ENCODE data around the gene PTTG1IP.

Gene PTTG1IP

DNA sequence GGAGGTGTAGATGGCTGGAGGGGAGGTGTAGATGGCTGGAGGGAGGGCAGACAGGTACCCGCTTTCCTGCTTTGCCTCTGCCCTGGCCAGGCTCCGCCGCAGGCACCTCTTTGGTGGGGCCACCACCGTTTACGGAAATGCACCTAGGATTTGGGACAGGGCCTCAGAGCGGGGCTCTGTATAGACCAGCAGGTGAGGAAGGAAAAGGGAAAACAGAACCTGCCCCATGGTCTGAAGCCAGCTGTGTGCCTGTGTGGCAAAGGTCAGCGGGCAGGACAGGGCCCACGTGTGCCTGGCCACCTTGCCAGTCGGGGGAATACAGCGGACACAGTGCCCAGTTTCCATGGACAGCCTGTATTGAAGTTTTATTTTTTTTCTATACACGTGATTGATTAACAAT is 12.1 kb upstream of the PTTG1IP start (continued):
- no peak for TF ChIP-seq REPIN1 (tag by site-specific recombination; IDR thresholded peaks at IDR 0.05; ENCODE audit: low read depth)

DNA sequence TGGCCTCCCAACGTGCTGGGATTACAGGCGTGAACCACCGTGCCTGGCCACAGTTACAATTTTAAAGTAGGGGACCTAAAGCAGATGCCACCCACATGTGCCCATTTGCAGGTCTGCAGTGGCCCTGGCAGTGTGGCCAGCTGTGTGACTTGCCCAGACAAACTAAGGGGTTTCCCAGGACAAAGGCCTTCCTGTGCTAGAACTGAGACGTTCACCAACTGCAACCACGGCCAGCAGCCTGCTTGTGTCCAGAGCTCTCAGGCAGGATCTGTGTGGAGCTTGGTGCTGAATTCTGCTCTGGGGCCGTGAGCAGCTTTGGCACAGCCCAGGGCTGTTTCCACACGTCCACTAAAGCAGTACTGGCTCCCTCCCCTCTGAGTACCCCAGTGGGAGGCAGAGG is 10.6 kb upstream of the PTTG1IP start:
- Histone ChIP-seq H3K4me3 (ENCODE audit: low read depth, low read length) (no peak overlapping the region), H3K27ac (ENCODE audit: extremely low read depth, low read depth, low read length) (no peak overlapping the region), H3K9me3 (ENCODE audit: control insufficient read depth, insufficient read depth, low read depth, low read length) (no peaks in the 10 kb centered on the region), H3K36me3 (ENCODE audit: control insufficient read depth in 2 of 2, insufficient read depth in 1 of 2, low read length in 2 of 2) (no peaks in the 10 kb centered on the region), H3K4me1 (ENCODE audit: control insufficient read depth, insufficient read depth, low read length) (no peaks in the 10 kb centered on the region)
- no peak for TF ChIP-seq ZNF23 (tag by site-specific recombination; IDR thresholded peaks at IDR 0.05; ENCODE audit: borderline replicate concordance)
- TF ChIP-seq ZBTB48 (tag by site-specific recombination; IDR thresholded peaks at IDR 0.05) = no peak
- TF ChIP-seq MEIS1 (CRISPR knock-in tag; IDR thresholded peaks at IDR 0.05; ENCODE audit: borderline replicate concordance) = no peak
- TF ChIP-seq, protein P1, sequence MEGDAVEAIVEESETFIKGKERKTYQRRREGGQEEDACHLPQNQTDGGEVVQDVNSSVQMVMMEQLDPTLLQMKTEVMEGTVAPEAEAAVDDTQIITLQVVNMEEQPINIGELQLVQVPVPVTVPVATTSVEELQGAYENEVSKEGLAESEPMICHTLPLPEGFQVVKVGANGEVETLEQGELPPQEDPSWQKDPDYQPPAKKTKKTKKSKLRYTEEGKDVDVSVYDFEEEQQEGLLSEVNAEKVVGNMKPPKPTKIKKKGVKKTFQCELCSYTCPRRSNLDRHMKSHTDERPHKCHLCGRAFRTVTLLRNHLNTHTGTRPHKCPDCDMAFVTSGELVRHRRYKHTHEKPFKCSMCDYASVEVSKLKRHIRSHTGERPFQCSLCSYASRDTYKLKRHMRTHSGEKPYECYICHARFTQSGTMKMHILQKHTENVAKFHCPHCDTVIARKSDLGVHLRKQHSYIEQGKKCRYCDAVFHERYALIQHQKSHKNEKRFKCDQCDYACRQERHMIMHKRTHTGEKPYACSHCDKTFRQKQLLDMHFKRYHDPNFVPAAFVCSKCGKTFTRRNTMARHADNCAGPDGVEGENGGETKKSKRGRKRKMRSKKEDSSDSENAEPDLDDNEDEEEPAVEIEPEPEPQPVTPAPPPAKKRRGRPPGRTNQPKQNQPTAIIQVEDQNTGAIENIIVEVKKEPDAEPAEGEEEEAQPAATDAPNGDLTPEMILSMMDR (tag by site-specific recombination; IDR thresholded peaks at IDR 0.05) = no peak
- TF ChIP-seq, protein P2, sequence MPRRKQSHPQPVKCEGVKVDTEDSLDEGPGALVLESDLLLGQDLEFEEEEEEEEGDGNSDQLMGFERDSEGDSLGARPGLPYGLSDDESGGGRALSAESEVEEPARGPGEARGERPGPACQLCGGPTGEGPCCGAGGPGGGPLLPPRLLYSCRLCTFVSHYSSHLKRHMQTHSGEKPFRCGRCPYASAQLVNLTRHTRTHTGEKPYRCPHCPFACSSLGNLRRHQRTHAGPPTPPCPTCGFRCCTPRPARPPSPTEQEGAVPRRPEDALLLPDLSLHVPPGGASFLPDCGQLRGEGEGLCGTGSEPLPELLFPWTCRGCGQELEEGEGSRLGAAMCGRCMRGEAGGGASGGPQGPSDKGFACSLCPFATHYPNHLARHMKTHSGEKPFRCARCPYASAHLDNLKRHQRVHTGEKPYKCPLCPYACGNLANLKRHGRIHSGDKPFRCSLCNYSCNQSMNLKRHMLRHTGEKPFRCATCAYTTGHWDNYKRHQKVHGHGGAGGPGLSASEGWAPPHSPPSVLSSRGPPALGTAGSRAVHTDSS (tag by site-specific recombination; IDR thresholded peaks at IDR 0.05) = no peak
- TF ChIP-seq GLIS1 (tag by site-specific recombination; IDR thresholded peaks at IDR 0.05) = no peak
- no peak for TF ChIP-seq ZNF155 (tag by site-specific recombination; IDR thresholded peaks at IDR 0.05)
- TF ChIP-seq, protein P3, sequence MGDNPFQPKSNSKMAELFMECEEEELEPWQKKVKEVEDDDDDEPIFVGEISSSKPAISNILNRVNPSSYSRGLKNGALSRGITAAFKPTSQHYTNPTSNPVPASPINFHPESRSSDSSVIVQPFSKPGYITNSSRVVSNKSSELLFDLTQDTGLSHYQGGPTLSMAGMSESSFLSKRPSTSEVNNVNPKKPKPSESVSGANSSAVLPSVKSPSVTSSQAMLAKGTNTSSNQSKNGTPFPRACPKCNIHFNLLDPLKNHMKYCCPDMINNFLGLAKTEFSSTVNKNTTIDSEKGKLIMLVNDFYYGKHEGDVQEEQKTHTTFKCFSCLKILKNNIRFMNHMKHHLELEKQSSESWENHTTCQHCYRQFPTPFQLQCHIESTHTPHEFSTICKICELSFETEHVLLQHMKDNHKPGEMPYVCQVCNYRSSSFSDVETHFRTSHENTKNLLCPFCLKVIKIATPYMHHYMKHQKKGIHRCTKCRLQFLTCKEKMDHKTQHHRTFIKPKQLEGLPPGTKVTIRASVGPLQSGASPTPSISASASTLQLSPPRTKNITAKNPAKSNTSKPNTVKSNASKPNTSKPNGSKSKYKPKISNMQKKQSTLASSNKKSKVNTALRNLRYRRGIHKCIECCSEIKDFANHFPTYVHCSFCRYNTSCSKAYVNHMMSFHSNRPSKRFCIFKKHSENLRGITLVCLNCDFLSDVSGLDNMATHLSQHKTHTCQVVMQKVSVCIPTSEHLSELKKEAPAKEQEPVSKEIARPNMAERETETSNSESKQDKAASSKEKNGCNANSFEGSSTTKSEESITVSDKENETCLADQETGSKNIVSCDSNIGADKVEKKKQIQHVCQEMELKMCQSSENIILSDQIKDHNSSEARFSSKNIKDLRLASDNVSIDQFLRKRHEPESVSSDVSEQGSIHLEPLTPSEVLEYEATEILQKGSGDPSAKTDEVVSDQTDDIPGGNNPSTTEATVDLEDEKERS (tag by site-specific recombination; IDR thresholded peaks at IDR 0.05) = no peak
- TF ChIP-seq ZNF324 (tag by site-specific recombination; IDR thresholded peaks at IDR 0.05) = no peak
- TF ChIP-seq GLI4 (tag by site-specific recombination; IDR thresholded peaks at IDR 0.05) = no peak
- TF ChIP-seq, protein P4, sequence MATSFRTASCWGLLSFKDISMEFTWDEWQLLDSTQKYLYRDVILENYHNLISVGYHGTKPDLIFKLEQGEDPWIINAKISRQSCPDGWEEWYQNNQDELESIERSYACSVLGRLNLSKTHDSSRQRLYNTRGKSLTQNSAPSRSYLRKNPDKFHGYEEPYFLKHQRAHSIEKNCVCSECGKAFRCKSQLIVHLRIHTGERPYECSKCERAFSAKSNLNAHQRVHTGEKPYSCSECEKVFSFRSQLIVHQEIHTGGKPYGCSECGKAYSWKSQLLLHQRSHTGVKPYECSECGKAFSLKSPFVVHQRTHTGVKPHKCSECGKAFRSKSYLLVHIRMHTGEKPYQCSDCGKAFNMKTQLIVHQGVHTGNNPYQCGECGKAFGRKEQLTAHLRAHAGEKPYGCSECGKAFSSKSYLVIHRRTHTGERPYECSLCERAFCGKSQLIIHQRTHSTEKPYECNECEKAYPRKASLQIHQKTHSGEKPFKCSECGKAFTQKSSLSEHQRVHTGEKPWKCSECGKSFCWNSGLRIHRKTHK (tag by site-specific recombination; IDR thresholded peaks at IDR 0.05) = no peak
- TF ChIP-seq ZNF423 (tag by site-specific recombination; IDR thresholded peaks at IDR 0.05) = no peak
- TF ChIP-seq SETDB1 (IDR thresholded peaks at IDR 0.05; ENCODE audit: insufficient read length, low read length) = no peak
- TF ChIP-seq ZNF623 (tag by site-specific recombination; IDR thresholded peaks at IDR 0.05) = no peak
- POLR2A ChIA-PET = interaction anchor here (1.3 to 3.8 kb wide), 2 partner anchors 10 to 55 kb away, joined by 3 to 17 read pairs; partner anchors contain the start of genes PTTG1IP and SLX9
- CTCF ChIA-PET = no interaction called here

DNA sequence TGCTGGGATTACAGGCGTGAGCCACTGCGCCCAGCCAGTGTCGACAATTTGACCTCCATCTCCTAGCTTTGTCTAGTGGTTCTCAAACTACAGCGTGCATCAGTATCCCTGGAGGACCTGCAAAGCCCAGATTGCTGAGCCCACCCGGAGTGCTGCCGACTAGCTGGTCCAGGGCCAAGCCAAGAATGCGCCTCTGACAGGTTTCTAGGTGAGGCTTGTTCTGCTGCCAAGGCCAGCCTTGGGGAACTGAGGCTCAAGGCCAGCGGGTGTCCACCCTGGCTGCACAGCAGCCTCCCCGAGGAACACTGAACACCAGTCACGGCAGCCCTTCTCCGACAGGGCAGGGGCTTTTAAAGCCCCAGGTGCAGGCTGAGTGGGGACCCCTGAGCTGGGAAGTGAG is 9.8 kb upstream of the PTTG1IP start:
- no peaks in the 10 kb centered on the region for H3K9me3 ChIP-seq (ENCODE audit: control insufficient read depth, insufficient read depth, low read depth, low read length)
- no peaks in the 10 kb centered on the region for H3K4me1 ChIP-seq (ENCODE audit: control insufficient read depth, insufficient read depth, low read length)
- no peaks in the 10 kb centered on the region for H3K36me3 ChIP-seq (ENCODE audit: control insufficient read depth in 2 of 2, insufficient read depth in 1 of 2, low read length in 2 of 2)
- CTCF ChIA-PET = interaction anchor here (0.6 to 5.1 kb wide), 3 partner anchors 10 to 550 kb away, joined by 3 to 25 read pairs (median 3); no protein-coding TSS in a partner anchor
- POLR2A ChIA-PET = interaction anchor here (1.3 to 3.8 kb wide), 2 partner anchors 10 to 56 kb away, joined by 3 to 17 read pairs; partner anchors contain the start of genes PTTG1IP and SLX9
- H3K27ac ChIP-seq (ENCODE audit: extremely low read depth, low read depth, low read length) = no peak overlapping the region
- no peak overlapping the region for H3K4me3 ChIP-seq (ENCODE audit: low read depth, low read length)
- no peak for TF ChIP-seq ZNF501 (tag by site-specific recombination; IDR thresholded peaks at IDR 0.05)
- TF ChIP-seq TCF7L2 (IDR thresholded peaks at IDR 0.05; ENCODE audit: borderline replicate concordance, low read depth, low read length) = no peak
- TF ChIP-seq ZNF530 (tag by site-specific recombination; IDR thresholded peaks at IDR 0.05; ENCODE audit: low read depth) = no peak
- TF ChIP-seq SP3 (tag by site-specific recombination; IDR thresholded peaks at IDR 0.05) = no peak
- TF ChIP-seq HOXA7 (CRISPR knock-in tag; IDR thresholded peaks at IDR 0.05; ENCODE audit: borderline replicate concordance) = no peak
- TF ChIP-seq ZNF623 (tag by site-specific recombination; IDR thresholded peaks at IDR 0.05) = no peak
- no peak for TF ChIP-seq ZNF596 (tag by site-specific recombination; IDR thresholded peaks at IDR 0.05)
- TF ChIP-seq ZNF394 (tag by site-specific recombination; IDR thresholded peaks at IDR 0.05; ENCODE audit: borderline replicate concordance) = no peak
- no peak for TF ChIP-seq ZNF221 (tag by site-specific recombination; IDR thresholded peaks at IDR 0.05; ENCODE audit: borderline replicate concordance)
- no peak for TF ChIP-seq ZNF157 (tag by site-specific recombination; IDR thresholded peaks at IDR 0.05)
- TF ChIP-seq, protein P5, sequence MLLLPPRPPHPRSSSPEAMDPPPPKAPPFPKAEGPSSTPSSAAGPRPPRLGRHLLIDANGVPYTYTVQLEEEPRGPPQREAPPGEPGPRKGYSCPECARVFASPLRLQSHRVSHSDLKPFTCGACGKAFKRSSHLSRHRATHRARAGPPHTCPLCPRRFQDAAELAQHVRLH (tag by site-specific recombination; IDR thresholded peaks at IDR 0.05) = no peak
- no peak for TF ChIP-seq ZNF785 (tag by site-specific recombination; IDR thresholded peaks at IDR 0.05)

All from HEK293 (cell line).